ENCODE data around the gene RPTOR.

Gene RPTOR

GRCh38 chr17:80925688-80926335 lies 381.2 kb downstream of the RPTOR start:
- no peak for DNase-seq (ENCODE audit: low read depth in 2 of 2)

- DNase-seq (ENCODE audit: low read depth in 2 of 2) = no peak
Measured at GRCh38 chr17:80926591-80927250, 382.1 kb downstream of the RPTOR start.

- DNase-seq (ENCODE audit: low read depth in 2 of 2) = no peak
Measured at GRCh38 chr17:80927791-80928216, 383.2 kb downstream of the RPTOR start.

- DNase-seq (ENCODE audit: low read depth in 2 of 2) = no peak
Measured at GRCh38 chr17:80929449-80929848, 384.8 kb downstream of the RPTOR start.

- DNase-seq (ENCODE audit: low read depth in 2 of 2) = no peak
Measured at GRCh38 chr17:80930335-80931279, 386.0 kb downstream of the RPTOR start.

- DNase-seq (ENCODE audit: low read depth in 2 of 2) = peak; percentile 72 to 73
Measured at GRCh38 chr17:80931421-80932265, 387.0 kb downstream of the RPTOR start.

- no peak for DNase-seq (ENCODE audit: low read depth in 2 of 2)
Measured at GRCh38 chr17:80935526-80935925, 390.9 kb downstream of the RPTOR start.

- no peak for DNase-seq (ENCODE audit: low read depth in 2 of 2)
Measured at GRCh38 chr17:80936218-80936617, 391.6 kb downstream of the RPTOR start.

GRCh38 chr17:80936723-80937122 lies 392.1 kb downstream of the RPTOR start:
- no peak for DNase-seq (ENCODE audit: low read depth in 2 of 2)

GRCh38 chr17:80937462-80938381 lies 393.1 kb downstream of the RPTOR start:
- DNase-seq (ENCODE audit: low read depth in 2 of 2) = no peak

GRCh38 chr17:80938556-80938955 lies 393.9 kb downstream of the RPTOR start:
- no peak for DNase-seq (ENCODE audit: low read depth in 2 of 2)

- DNase-seq (ENCODE audit: low read depth in 2 of 2) = no peak
Measured at GRCh38 chr17:80939151-80940145, 394.8 kb downstream of the RPTOR start.

GRCh38 chr17:80940171-80941123 lies 395.8 kb downstream of the RPTOR start:
- no peak for DNase-seq (ENCODE audit: low read depth in 2 of 2)

GRCh38 chr17:80941171-80941570 lies 396.5 kb downstream of the RPTOR start:
- DNase-seq (ENCODE audit: low read depth in 2 of 2) = no peak

- no peak for DNase-seq (ENCODE audit: low read depth in 2 of 2)
Measured at GRCh38 chr17:80941743-80942422, 397.2 kb downstream of the RPTOR start.

GRCh38 chr17:80942423-80943345 lies 398.0 kb downstream of the RPTOR start:
- DNase-seq (ENCODE audit: low read depth in 2 of 2) = peak; percentile 49 to 52

Measured in fibroblast of skin of left quadriceps (primary cell).